Measurements from ENCODE around the gene AIRE. TPM values are rescaled to one million over a fixed set of nuclear protein-coding genes. Genes with fewer than 3 reads are reported as not detected.

Gene AIRE
- total RNA-seq, 1 donor from 2014 or later: under 0.01 TPM

GRCh38 chr21:44304011-44304616 is 18.4 kb downstream of the AIRE start:
- no peak for DNase-seq (ENCODE audit: low read depth, low spot score)

GRCh38 chr21:44304877-44305293 is 19.2 kb downstream of the AIRE start:
- DNase-seq (ENCODE audit: low read depth, low spot score): peak; percentile 10

GRCh38 chr21:44305691-44306090 is 20.0 kb downstream of the AIRE start:
- no peak for DNase-seq (ENCODE audit: low read depth, low spot score)

- DNase-seq (ENCODE audit: low read depth, low spot score): no peak
These were observed 21.4 kb downstream of the AIRE start for GRCh38 chr21:44306936-44307704.

GRCh38 chr21:44310628-44311507 is 25.2 kb downstream of the AIRE start:
- DNase-seq (ENCODE audit: low read depth, low spot score): no peak

GRCh38 chr21:44312089-44312488 is 26.4 kb downstream of the AIRE start:
- DNase-seq (ENCODE audit: low read depth, low spot score): no peak

GRCh38 chr21:44312716-44313115 is 27.0 kb downstream of the AIRE start:
- DNase-seq (ENCODE audit: low read depth, low spot score): no peak

- DNase-seq (ENCODE audit: low read depth, low spot score): no peak
These were observed 27.8 kb downstream of the AIRE start for GRCh38 chr21:44313451-44313850.

GRCh38 chr21:44314128-44314527 is 28.5 kb downstream of the AIRE start:
- no peak for DNase-seq (ENCODE audit: low read depth, low spot score)

GRCh38 chr21:44314561-44314960 is 28.9 kb downstream of the AIRE start:
- no peak for DNase-seq (ENCODE audit: low read depth, low spot score)

GRCh38 chr21:44315691-44316203 is 30.1 kb downstream of the AIRE start:
- no peak for DNase-seq (ENCODE audit: low read depth, low spot score)

GRCh38 chr21:44316277-44316900 is 30.7 kb downstream of the AIRE start:
- DNase-seq (ENCODE audit: low read depth, low spot score): no peak

- no peak for DNase-seq (ENCODE audit: low read depth, low spot score)
These were observed 31.6 kb downstream of the AIRE start for GRCh38 chr21:44317241-44317782.

GRCh38 chr21:44317871-44318270 is 32.2 kb downstream of the AIRE start:
- no peak for DNase-seq (ENCODE audit: low read depth, low spot score)

- DNase-seq (ENCODE audit: low read depth, low spot score): no peak
These were observed 33.0 kb downstream of the AIRE start for GRCh38 chr21:44318489-44319285.

- DNase-seq (ENCODE audit: low read depth, low spot score): no peak
These were observed 33.9 kb downstream of the AIRE start for GRCh38 chr21:44319407-44320065.

- DNase-seq (ENCODE audit: low read depth, low spot score): no peak
These were observed 35.2 kb downstream of the AIRE start for GRCh38 chr21:44320847-44321246.

GRCh38 chr21:44321846-44322450 is 36.3 kb downstream of the AIRE start:
- DNase-seq (ENCODE audit: low read depth, low spot score): no peak

- no peak for DNase-seq (ENCODE audit: low read depth, low spot score)
These were observed 37.1 kb downstream of the AIRE start for GRCh38 chr21:44322621-44323325.
